ENCODE data around the gene CPT2. TPM values are rescaled to one million over a fixed set of nuclear protein-coding genes. Genes with fewer than 3 reads are reported as not detected.
A peak's percentile ranks its signal among the peaks of the same experiment; 100 is the strongest.

Gene CPT2
- polyA plus RNA-seq, 1 of the 3 experiments (the other 2 are of a cell fraction), result 18.6 TPM

GRCh38 chr1:53174971-53175913 lies 21.4 kb upstream of the CPT2 start:
- 83% methylated on average over 10 of the region's 10 CpGs for WGBS (ENCODE audit: low lambda C conversion rate)
- Histone ChIP-seq H2AFZ (ENCODE audit: low read depth) (peak overlapping the region; percentile 2; the same call in 1 of the 2 replicates), H3K4me2 (no peak overlapping the region), H3K27ac (ENCODE audit: low read depth in 2 of 2, low read length in 1 of 2) (no peak overlapping the region), H4K20me1 (ENCODE audit: insufficient read depth) (no peaks in the 10 kb centered on the region), H3K4me1 (ENCODE audit: control insufficient read depth in 1 of 2, insufficient read depth in 2 of 2, low read depth in 1 of 2, low read length in 1 of 2) (peaks cover 5 to 9% of the 10 kb centered on the region in 2 experiments; a peak in 2 of 4 replicates), H3K9me3 (no peaks in the 10 kb centered on the region), H3K27me3 (ENCODE audit: insufficient read depth) (no peaks in the 10 kb centered on the region), H3K79me2 (ENCODE audit: insufficient read depth) (no peaks in the 10 kb centered on the region), H3F3A (replicated peaks; ENCODE audit: insufficient read depth) (no peaks in the 10 kb centered on the region), H3K9ac (no peak overlapping the region), H3K4me3 (ENCODE audit: low read depth in 2 of 2, low read length in 1 of 2) (no peak overlapping the region), H3K9me2 (no peaks in the 10 kb centered on the region), H3K36me3 (replicated peaks in 1 of 2; ENCODE audit: control insufficient read depth in 1 of 2, insufficient read depth in 2 of 2, low read length in 1 of 2) (no peaks in the 10 kb centered on the region)
- ChIA-PET POLR2A (no interaction called here), CTCF (interaction anchor here (1.1 to 2.8 kb wide), 7 partner anchors 9 to 474 kb away, joined by 3 to 31 read pairs (median 4); no protein-coding TSS in a partner anchor)
- DNase-seq, result no peak
- TF ChIP-seq TCF12 (IDR thresholded peaks at IDR 0.05) (no peak), PBX3 (IDR thresholded peaks at IDR 0.05) (no peak), TAF1 (IDR thresholded peaks at IDR 0.05; ENCODE audit: borderline replicate concordance, low read depth, low read length) (no peak), JUND (IDR thresholded peaks at IDR 0.05) (no peak), FOSL2 (IDR thresholded peaks at IDR 0.05; ENCODE audit: borderline replicate concordance, low read depth) (no peak)

- no peaks in the 10 kb centered on the region for H3F3A ChIP-seq (replicated peaks; ENCODE audit: insufficient read depth)
- no peak overlapping the region for H3K4me2 ChIP-seq
Observed at GRCh38 chr1:53176452-53177208, 20.0 kb upstream of the CPT2 start.

More at GRCh38 chr1:53176452-53177208, 20.0 kb upstream of the CPT2 start:
- TF ChIP-seq CHD2 (IDR thresholded peaks at IDR 0.05; ENCODE audit: low read length, partially characterized antibody), result peak; percentile 50
- peak; percentile 44; the same call in 1 of the 2 replicates for TF ChIP-seq RCOR1 (IDR thresholded peaks at IDR 0.05; ENCODE audit: low read length)
- peak; percentile 53 for TF ChIP-seq SMC3 (IDR thresholded peaks at IDR 0.05; ENCODE audit: low read depth, low read length)
- TF ChIP-seq JUND (IDR thresholded peaks at IDR 0.05), result no peak
- peak; percentile 84 for TF ChIP-seq RAD21 (IDR thresholded peaks at IDR 0.05; ENCODE audit: low read length)
- Histone ChIP-seq H3K9ac (no peak overlapping the region), H3K9me3 (no peaks in the 10 kb centered on the region), H3K9me2 (no peaks in the 10 kb centered on the region), H3K27me3 (ENCODE audit: insufficient read depth) (no peaks in the 10 kb centered on the region), H4K20me1 (ENCODE audit: insufficient read depth) (no peaks in the 10 kb centered on the region), H2AFZ (ENCODE audit: low read depth) (no peak overlapping the region), H3K79me2 (ENCODE audit: insufficient read depth) (no peaks in the 10 kb centered on the region), H3K4me1 (ENCODE audit: control insufficient read depth in 1 of 2, insufficient read depth in 2 of 2, low read depth in 1 of 2, low read length in 1 of 2) (peaks cover 7 to 9% of the 10 kb centered on the region in 2 experiments; a peak in 2 of 4 replicates), H3K4me3 (ENCODE audit: low read depth in 2 of 2, low read length in 1 of 2) (no peak overlapping the region), H3K27ac (ENCODE audit: low read depth in 2 of 2, low read length in 1 of 2) (no peak overlapping the region; a peak in 1 of 4 replicates), H3K36me3 (replicated peaks in 1 of 2; ENCODE audit: control insufficient read depth in 1 of 2, insufficient read depth in 2 of 2, low read length in 1 of 2) (no peaks in the 10 kb centered on the region)
- WGBS (ENCODE audit: low lambda C conversion rate), result 70% methylated on average over 10 of the region's 10 CpGs
- ChIA-PET POLR2A (no interaction called here), CTCF (interaction anchor here (0.6 to 2.8 kb wide), 24 partner anchors 10 to 475 kb away, joined by 3 to 31 read pairs (median 4); partner anchors contain the start of genes ZYG11A and ZYG11B)
- peak; percentile 58 for DNase-seq

All from SK-N-SH (cell line).